Activated naive CD8-positive, alpha-beta T cell treated with anti-CD3 and anti-CD28 coated beads, Interleukin-2, amount 50 U/mL, for 16 hours (primary cell): Measurements from ENCODE around the gene ELMOD3.
"Not testable (repeated sequence)": the region's sequence is repeated elsewhere in the genome, so short reads cannot be mapped to it uniquely, and the experiment has no call there.

Experiments used
- DNase-seq: peaks from one replicate; pipeline ENCODE4 v3.0.0-alpha.2; 2020; ENCODE audit warnings: low read depth, low spot score

ELMOD3 gene

DNA sequence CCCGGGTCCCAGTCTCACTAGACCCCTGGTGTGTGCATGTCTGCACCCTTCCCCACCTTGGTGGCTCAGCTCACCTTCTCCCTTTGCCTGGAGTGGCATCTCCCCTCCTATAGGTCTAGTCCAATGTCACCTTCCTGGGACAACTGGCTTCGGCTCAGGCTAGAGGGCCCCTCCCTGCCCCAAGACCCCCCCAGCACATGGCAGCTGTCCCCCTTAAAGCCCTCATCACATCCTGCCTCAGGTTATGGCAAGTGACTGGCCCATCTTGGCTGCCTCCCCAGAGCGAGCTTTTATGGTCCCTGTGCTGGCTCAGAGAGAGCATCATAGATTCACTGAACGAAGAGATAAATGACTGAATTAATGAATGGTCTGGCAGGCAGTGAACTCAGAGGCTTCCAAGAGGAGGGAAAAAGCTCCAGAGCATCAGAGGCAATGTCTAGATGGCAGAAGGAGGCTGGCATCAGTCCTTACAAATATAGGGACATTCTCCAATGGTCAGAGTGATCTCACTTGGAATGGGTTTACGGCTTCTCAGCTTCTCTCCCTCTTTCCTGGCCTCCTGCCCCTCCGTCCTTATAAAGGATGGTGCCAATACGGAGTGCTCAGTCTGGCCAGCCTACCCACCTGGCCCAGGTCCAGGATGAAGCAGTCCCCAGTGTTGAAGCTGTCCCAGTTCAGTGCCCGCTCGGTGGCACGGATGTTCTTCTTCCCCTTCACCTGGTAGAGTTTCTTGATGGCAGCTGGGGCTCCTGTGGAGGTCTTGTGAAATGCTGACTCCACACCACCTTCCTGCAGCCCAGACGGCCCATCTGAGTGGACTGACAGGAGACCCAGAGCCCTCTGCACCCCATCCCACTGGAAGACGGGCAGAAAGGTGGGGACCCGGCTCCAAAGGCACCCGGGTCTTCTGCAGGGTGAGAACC lies 46.2 kb downstream of the ELMOD3 start:
- no peak for DNase-seq

- DNase-seq: no peak
These were observed 46.9 kb downstream of the ELMOD3 start for GRCh38 chr2:85401464-85401805.

DNA sequence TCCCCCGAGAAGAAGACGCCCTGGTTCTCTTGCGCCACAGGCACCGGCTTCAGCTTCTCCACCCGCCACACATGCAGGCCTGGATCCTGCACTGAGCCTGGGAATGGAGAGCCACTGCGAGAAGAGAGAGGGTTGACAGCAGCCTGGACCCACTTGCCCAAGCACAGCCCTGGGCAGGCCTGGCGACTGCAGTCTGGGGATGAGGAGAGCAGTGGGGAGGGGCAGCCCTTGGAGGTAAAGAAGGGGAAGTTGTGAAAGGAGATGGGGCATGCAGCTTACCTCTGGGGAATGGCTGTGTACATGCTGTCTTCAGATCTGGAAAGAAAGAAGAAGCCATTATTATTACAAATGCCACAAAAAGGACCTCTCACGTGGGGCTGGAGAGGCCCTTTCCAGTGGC lies 47.3 kb downstream of the ELMOD3 start:
- no peak for DNase-seq

DNA sequence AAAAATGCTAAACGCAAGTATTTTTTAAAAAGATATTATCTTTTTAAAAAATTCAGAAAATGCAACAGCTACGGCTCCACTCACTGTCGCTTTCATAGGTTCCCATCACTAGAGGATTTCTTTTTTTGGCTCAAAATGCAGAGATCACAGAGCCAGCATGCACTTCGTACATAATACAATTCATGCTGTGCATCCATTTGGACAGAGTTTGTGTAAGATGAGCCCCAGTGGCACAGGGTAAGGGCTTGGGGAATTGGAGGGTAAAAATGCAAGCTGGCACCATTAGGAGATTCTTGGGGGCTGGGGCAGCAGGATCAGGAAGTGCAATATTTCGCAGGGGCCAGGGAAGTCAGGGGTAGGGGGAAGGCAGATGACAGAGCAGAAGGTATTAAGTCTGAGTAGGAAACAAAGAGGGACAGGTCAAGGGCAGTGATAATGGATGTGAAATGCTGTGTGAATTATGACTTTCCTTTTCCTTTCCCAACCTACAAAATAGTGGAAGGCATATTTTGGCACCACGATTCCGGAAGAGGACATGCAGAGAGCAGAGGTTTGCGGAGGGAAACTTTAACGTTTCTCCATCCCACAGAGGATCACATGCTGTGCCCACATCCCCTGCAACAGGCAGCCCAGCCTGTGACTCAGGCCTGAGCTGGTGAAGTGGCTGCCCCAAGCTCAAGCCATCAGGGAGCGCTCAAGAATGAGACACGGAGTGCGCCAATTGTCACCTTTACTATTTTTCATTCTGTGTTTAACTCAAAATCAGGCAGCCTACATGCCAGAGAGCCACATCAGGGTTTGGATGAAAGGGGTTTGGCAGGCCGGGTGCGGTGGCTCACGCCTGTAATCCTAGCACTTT lies 50.9 kb downstream of the ELMOD3 start:
- peak; percentile 30 for DNase-seq

DNA sequence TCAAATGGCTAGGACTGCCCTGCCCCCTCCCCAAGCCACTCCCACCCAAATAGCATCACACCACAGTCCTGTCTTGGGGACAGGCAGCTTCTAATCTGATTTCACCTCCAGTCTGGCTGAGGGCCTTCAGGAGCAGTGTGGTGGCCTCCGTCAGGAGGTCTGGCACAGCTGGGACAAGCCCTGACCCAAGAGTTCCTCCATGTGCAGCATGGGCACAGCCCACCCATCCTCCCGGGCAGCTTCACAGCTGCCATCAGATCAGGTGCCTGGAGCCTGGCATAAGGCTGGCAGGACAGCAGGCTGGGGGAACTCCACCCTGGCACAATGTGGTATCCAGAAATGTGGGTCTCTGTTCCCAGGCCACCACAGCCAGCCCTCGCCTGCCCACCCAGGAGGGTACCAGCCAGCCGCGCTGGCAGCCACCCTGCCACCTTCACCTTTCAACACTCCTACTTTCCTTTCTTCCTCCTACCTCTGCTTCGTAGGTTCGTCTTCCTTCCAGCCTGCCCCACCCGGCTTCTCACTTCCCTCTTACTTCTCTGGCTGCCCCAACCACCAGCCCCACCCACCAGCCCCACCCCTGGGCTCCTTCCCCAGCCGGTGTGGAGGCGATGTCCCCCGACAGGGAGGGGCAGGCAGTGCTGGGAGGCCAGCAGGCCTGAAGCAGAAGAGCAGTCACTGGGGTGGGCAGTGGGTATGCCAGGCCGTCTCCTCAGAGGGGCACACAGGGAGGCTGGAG lies 55.4 kb downstream of the ELMOD3 start, which contains the start of gene CAPG:
CAPG (minus strand) TSS at position 522 of the 739 bp plus-strand sequence. CDS start 8,221 bp downstream, outside the sequence.
- no peak for DNase-seq

DNA sequence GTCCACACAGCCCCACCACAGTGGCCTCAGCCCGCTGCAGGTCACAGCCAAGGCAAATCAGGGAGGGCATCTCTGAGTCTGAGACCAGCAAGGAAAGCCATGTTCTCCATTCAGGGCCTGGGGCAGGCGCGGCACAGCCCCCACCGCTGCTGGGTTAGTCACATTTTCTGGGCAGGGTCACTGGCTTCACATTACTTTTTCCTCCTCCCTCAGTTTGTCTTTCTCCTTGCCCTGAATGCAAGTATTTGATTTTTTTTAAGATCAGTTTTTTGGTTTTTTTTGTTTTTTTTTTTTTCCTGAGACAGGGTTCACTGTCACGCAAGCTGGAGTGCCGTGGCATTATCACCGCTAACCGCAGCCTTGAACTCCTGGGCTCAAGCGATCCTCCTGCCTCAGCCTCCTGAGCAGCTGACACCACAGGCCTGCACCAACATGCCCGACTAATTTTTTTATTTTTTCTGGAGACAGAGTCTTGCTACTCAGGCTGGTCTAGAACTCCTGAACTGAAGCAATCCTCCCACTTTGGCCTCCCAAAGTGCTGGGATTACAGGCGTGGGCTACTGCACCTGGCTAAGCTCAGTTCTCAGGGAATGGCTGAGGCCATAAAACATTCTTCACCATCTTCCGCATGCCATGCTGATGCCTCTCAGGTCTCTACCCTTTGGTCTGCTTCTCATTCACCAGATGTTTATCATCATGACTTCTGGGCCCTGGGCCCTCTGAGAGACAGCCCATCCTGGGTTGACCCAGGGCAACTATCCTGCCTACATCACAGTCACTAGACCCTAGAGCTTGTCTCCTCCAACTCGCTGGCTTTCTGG lies 56.2 kb downstream of the ELMOD3 start:
- DNase-seq: no peak

GRCh38 chr2:85411405-85411748 lies 56.8 kb downstream of the ELMOD3 start:
- DNase-seq: no peak

DNA sequence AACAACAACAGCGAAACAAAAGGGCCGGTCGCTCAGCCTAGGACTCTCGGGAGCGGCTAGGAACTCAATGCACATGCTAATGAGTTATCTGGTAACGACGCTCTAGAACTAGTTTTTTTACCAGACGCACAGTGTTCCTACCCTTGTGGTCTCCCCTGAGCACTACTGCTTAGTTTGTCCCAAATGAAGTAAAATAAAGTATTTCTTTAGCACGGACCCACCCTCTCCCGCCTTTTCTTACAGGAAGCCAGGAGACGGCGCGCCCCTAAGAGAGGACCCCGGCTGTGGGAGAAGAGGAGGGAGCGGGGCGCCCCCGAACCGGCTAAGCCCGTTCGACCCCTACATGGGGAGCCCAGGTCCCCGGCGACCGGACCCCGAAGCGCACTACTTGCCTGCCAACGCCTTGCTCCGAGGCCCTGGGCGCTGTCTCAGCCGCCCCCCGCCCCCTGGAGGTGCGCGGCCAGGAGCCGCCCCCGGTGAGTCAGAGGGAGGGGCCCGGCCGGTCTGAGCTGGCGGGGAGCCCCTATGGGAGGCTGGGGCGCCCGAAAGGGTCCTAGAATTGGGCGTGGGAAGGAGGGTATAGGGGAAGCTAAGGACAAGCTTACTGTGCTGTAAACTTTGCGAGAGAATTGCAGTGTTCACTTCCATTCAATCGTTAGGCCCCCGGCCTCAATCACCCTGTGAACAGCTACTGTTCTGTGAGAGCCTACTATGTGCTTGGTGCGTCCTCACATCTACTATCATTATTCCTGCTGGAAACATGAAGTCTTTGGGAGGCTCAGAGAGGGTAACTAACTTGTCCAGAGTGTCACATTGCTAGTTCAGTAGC lies 59.2 kb downstream of the ELMOD3 start:
- DNase-seq: no peak

DNA sequence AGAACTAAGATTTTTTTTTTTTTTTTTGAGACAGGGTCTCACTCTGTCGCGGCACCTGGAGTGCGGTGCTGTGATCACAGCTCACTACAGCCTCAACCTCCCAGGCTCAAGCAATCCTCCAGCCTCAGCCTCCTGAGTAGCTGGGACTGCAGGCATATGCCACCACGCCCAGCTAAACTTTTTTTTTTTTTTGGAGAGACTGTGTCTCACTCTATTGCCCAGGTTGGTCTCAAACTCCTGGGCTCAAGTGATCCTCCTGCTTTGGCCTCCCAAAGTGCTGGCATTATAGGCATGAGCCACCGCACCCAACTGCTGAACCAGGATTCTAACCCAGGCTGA lies 59.8 kb downstream of the ELMOD3 start:
- not testable (repeated sequence) for DNase-seq

GRCh38 chr2:85414761-85415553 lies 60.4 kb downstream of the ELMOD3 start:
- no peak for DNase-seq

- no peak for DNase-seq
These were observed 61.5 kb downstream of the ELMOD3 start for GRCh38 chr2:85415980-85416650.

GRCh38 chr2:85418132-85419008 lies 63.8 kb downstream of the ELMOD3 start, which contains the start of gene SH2D6:
Gene SH2D6 (plus strand): TSS chr2:85418714. CDS start chr2:85429466, 10,752 bp downstream.
- peak; percentile 76 for DNase-seq

DNA sequence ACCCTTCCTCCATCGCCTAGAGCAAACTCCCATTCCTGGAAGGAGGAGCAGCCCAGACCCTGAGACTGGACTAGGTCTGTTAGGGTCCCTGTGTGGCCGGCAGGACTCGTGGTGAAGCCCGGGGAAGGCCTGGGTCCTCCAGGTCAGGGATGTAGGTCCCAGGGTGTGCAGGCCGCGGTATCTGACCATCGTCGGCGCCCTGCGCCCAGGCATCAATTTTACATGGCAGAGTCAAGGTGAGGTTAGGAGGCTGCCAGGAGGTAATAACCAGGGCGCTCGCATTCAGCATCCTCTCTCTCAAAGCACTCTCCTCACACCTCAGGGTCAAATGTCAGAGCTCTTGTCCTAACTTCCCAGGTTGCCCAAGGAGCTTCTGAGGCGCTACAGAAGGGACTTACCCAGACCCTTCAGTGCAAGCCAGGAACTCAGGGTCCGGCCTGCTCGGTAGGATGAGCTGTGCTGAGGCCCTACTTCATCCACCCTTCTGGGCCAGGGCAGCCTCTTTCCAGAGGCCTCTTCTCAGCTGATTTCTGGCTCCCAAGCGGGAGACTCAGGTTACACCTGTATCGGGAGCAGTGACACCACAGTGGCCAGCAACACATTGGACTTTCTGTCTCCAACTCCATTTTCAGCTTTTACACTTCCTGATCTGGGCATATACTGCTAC lies 64.6 kb downstream of the ELMOD3 start:
- DNase-seq: no peak

DNA sequence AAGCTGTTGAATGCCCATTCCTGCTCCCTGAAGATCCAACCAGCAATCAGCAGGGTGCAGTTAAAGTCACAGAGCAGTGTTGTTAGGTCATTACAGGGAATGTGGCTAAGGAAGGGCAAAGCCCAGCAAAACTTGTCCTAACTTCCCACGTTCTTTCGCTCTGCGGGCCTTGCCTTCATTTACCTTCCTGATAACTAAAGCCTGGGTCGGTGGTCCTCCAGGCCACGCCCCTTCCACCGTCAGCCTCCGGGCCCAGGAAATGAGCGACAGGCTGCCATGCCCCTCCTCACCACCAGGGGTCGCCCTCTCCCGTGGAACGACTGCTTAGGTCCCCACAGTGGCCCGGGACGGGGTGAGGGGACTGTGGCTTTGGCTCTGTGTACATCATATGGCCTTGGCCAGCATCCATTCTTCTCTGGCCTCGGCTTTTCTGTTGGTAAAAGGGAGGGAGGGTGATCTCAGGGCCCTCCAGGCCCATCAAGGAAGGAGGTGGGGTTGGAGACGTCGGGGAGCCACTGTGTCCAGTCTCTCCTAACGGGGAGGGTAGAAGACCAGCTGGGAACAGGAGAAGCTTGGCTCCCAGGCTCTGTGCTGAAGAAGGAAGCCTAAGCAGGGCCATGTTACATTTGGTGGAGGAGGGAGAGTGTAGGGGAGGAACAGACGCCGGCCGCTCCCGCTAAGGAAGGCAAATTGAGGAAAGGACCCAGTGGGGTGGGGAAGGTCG lies 66.1 kb downstream of the ELMOD3 start:
- DNase-seq: peak; percentile 87

GRCh38 chr2:85421260-85422071 lies 66.9 kb downstream of the ELMOD3 start:
- DNase-seq: no peak

DNA sequence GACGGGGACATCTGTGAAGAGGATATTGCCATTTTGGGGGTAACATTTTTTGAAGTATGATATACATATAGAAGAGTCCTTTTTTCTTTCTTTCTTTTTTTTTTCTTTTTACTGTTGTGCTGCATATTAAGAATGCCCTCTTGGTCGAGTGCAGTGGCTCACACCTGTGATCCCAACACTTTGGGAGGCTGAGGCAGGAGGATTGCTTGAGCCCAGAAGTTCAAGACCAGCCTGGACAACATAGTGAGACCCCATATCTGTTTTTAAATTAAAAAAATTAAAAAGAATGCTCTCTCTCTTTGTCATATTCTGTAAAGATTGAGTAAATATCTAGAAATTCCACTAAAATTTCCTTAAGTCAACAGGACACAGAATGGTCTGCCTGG lies 67.5 kb downstream of the ELMOD3 start:
- DNase-seq: no peak
